Lung (tissue), 12 donors: ENCODE data around the gene GLRX. TPM values are rescaled to one million over a fixed set of nuclear protein-coding genes. Genes with fewer than 3 reads are reported as not detected.

ENCODE experiments used
- ATAC-seq: fragments of 200-7000 bp; cut with Tn5 transposase; one replicate; pipeline ENCODE4 v1.9.1; 2020; ENCODE audit warnings: moderate number of reproducible peaks; ENCODE audit not compliant: insufficient read depth, low FRiP score
- DNase-seq, 3 donors: peaks; one replicate each; pipeline ENCODE4 v3.0.0-alpha.2; 2013 to 2017
- H3K27ac ChIP-seq, 2 donors: one replicate each; pipeline ENCODE4 v1.5.1; 2013; ENCODE audit warnings: mild to moderate bottlenecking in 2 of 2, moderate library complexity in 2 of 2, control low read depth in 1 of 2, inconsistent platforms in 1 of 2, low read depth in 1 of 2, low read length in 1 of 2
- H3K27me3 ChIP-seq, 3 donors: one replicate each; pipeline ENCODE4 v1.5.1; 2013; ENCODE audit warnings: low read length in 2 of 3; ENCODE audit not compliant: control insufficient read depth in 3 of 3, insufficient read depth in 3 of 3
- H3K36me3 ChIP-seq, 4 donors: one replicate each; pipeline ENCODE4 v1.5.1; 2013; ENCODE audit warnings: low read length in 4 of 4, mild to moderate bottlenecking in 1 of 4, moderate library complexity in 1 of 4; ENCODE audit not compliant: control insufficient read depth in 4 of 4, insufficient read depth in 4 of 4
- H3K4me1 ChIP-seq, 5 donors: one replicate each; pipeline ENCODE4 v1.5.1; 2013; ENCODE audit warnings: low read length in 5 of 5, mild to moderate bottlenecking in 2 of 5, moderate library complexity in 1 of 5; ENCODE audit not compliant: control insufficient read depth in 5 of 5, insufficient read depth in 5 of 5
- H3K4me3 ChIP-seq: one replicate; pipeline ENCODE4 v1.5.1; 2013; ENCODE audit warnings: mild to moderate bottlenecking, control low read depth, moderate library complexity
- H3K9ac ChIP-seq, 2 donors: one replicate each; pipeline ENCODE4 v1.5.1; 2013; ENCODE audit warnings: low read length in 2 of 2, control low read depth in 1 of 2; ENCODE audit not compliant: insufficient read depth in 1 of 2
- H3K9me3 ChIP-seq, 4 donors: one replicate each; pipeline ENCODE4 v1.5.1; 2013; ENCODE audit warnings: low read length in 3 of 4, mild to moderate bottlenecking in 1 of 4, moderate library complexity in 1 of 4; ENCODE audit not compliant: control insufficient read depth in 4 of 4, insufficient read depth in 3 of 4
- CTCF ChIP-seq: IDR thresholded peaks from 2 replicates; pipeline ENCODE4 v1.5.1; 2012; ENCODE audit warnings: mild to moderate bottlenecking; ENCODE audit errors: control extremely low read depth, extremely low read depth
- WGBS, 2 donors: extraction: QIAGEN DNeasy Blood & Tissue Kit; methylation state at CpG; one replicate each; pipeline ENCODE4 v1.1.7; 2013; 5-methylcytosine and 5-hydroxymethylcytosine counted together
- polyA plus RNA-seq, 2 donors: library from polyadenylated mRNA; stranded (reverse); fragments of 200-250 nt; gene quantifications; one replicate each; pipeline ENCODE4 v1.2.1, GENCODE V29; 2013
- total RNA-seq, 2 donors: library from RNA; depleted of rRNA in 1 of 2; stranded (reverse); fragments of >200 nt in 1 of 2; gene quantifications; one replicate each; pipeline ENCODE4 v1.2.1, GENCODE V29; 2014 to 2021
- donor health status: control.
- donor health status: control.
- donor health status: Bipolar disorder and iron deficiency.
- donor health status: healthy.
- donor health status: DM: yes; HTN: yes; CAD: no.

Gene GLRX
- total and polyA plus RNA-seq, 4 donors = 23.1 to 300 (median 91.2) TPM

- no peaks in the 10 kb centered on the region for H3K27me3 ChIP-seq
- H3K9me3 ChIP-seq = no peaks in the 10 kb centered on the region
- H3K27ac ChIP-seq = no peak overlapping the region
- no peak for TF ChIP-seq CTCF
- H3K4me1 ChIP-seq = peaks cover 0 to 10% (median 2%) of the 10 kb centered on the region in 5 donors
- ATAC-seq (no peak), DNase-seq (peak; percentile 37 to 51 (median 47))
- WGBS, 2 donors = 90 to 95% methylated on average over 4 of the region's 4 CpGs
- H3K9ac ChIP-seq = no peak overlapping the region
- H3K4me3 ChIP-seq = no peak overlapping the region
- peaks cover 1 to 17% (median 6%) of the 10 kb centered on the region in 4 donors for H3K36me3 ChIP-seq
Observed at GRCh38 chr5:95782181-95782580, 40.3 kb downstream of the GLRX start.

DNA sequence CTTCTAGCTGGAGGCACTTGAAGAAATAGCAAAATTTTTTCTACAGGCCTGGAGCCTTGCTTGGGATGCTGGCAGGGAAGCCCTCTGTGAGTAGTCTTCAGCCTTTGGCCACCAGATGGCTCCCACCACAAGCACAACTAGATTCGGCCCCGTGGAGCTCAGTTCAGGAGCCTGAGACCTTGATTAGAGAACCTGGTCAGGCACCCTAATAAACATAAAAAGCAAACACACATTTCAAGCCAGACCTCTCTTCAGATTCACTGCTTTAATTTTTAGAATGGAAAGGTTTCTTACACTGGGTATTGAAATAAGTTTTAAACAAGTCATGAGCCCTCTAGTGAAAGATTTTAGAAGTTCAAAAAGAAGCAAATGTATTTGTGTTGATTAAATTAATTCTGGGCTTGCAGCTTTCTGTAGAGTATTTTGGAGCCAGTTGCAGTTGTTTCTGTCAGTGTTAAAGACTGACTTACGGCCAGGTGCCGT lies 41.4 kb downstream of the GLRX start:
- Histone ChIP-seq H3K9me3 (no peaks in the 10 kb centered on the region), H3K27me3 (no peaks in the 10 kb centered on the region), H3K4me1 (peaks cover 0 to 10% (median 0%) of the 10 kb centered on the region in 5 donors), H3K9ac (no peak overlapping the region), H3K36me3 (peaks cover 1 to 17% (median 5%) of the 10 kb centered on the region in 4 donors), H3K4me3 (no peak overlapping the region), H3K27ac (peak overlapping the region in 1 of 2 donors; percentile 2)
- ATAC-seq (peak; percentile 86), DNase-seq (peak; percentile 80 to 89 (median 87))
- TF ChIP-seq CTCF = peak; percentile 86
- WGBS, 2 donors = 27 to 36% methylated on average over 4 of the region's 4 CpGs

GRCh38 chr5:95780597-95780996 lies 41.9 kb downstream of the GLRX start:
- Histone ChIP-seq H3K36me3 (peaks cover 0 to 17% (median 5%) of the 10 kb centered on the region in 4 donors), H3K9me3 (no peaks in the 10 kb centered on the region), H3K9ac (no peak overlapping the region), H3K4me1 (peaks cover 0 to 10% (median 0%) of the 10 kb centered on the region in 5 donors), H3K27me3 (no peaks in the 10 kb centered on the region), H3K4me3 (no peak overlapping the region), H3K27ac (peak overlapping the region in 1 of 2 donors; percentile 2)
- TF ChIP-seq CTCF = no peak
- no peak for ATAC-seq
- WGBS, 2 donors = 58 to 76% methylated on average over 7 of the region's 7 CpGs
- DNase-seq = peak in 1 of 3 donors; percentile 42

- Histone ChIP-seq H3K9me3 (no peaks in the 10 kb centered on the region), H3K27ac (peak overlapping the region in 1 of 2 donors; percentile 15), H3K9ac (no peak overlapping the region), H3K4me1 (peaks cover 0 to 12% (median 0%) of the 10 kb centered on the region in 5 donors), H3K36me3 (peaks cover 0 to 12% (median 3%) of the 10 kb centered on the region in 4 donors), H3K4me3 (no peak overlapping the region), H3K27me3 (no peaks in the 10 kb centered on the region)
- no peak for DNase-seq
- ATAC-seq = peak; percentile 17
- WGBS, 2 donors = 16 to 36% methylated on average over 2 of the region's 2 CpGs
- TF ChIP-seq CTCF = no peak
Observed at GRCh38 chr5:95779611-95780010, 42.9 kb downstream of the GLRX start.
